ENCODE data around the gene SHOX. TPM values are rescaled to one million over a fixed set of nuclear protein-coding genes. Genes with fewer than 3 reads are reported as not detected.

Gene SHOX
- total RNA-seq, 4 donors from 2014 or later, result not detected

- 3 to 6% methylated on average over 17 to 30 of the region's 30 CpGs for whole genome bisulfite sequencing, 2 donors
Observed at GRCh38 chrX:629230-630006, 1.2 kb upstream of the SHOX start.

GRCh38 chrX:630007-630611 is 482 bp upstream of the SHOX start:
- Histone ChIP-seq H3K4me3 (replicated peaks in 1 of 3) (no peak overlapping the region), H3K27me3 (no peaks in the 10 kb centered on the region), H3K27ac (no peak overlapping the region), H3K36me3 (no peaks in the 10 kb centered on the region), H3K9me3 (no peaks in the 10 kb centered on the region), H3K4me1 (no peaks in the 10 kb centered on the region)
- no peak for TF ChIP-seq POLR2A (IDR thresholded peaks at IDR 0.05)
- TF ChIP-seq, protein P1, sequence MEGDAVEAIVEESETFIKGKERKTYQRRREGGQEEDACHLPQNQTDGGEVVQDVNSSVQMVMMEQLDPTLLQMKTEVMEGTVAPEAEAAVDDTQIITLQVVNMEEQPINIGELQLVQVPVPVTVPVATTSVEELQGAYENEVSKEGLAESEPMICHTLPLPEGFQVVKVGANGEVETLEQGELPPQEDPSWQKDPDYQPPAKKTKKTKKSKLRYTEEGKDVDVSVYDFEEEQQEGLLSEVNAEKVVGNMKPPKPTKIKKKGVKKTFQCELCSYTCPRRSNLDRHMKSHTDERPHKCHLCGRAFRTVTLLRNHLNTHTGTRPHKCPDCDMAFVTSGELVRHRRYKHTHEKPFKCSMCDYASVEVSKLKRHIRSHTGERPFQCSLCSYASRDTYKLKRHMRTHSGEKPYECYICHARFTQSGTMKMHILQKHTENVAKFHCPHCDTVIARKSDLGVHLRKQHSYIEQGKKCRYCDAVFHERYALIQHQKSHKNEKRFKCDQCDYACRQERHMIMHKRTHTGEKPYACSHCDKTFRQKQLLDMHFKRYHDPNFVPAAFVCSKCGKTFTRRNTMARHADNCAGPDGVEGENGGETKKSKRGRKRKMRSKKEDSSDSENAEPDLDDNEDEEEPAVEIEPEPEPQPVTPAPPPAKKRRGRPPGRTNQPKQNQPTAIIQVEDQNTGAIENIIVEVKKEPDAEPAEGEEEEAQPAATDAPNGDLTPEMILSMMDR (IDR thresholded peaks at IDR 0.05), result no peak
- intact Hi-C loops (cut with DNase I), result no loop called here
- no peak for DNase-seq
- 0 to 5% methylated on average over 17 to 30 of the region's 62 CpGs for WGBS, 2 donors

More at GRCh38 chrX:629230-630006, 1.2 kb upstream of the SHOX start:
- DNase-seq, result no peak
- no peak for TF ChIP-seq POLR2A (IDR thresholded peaks at IDR 0.05)
- TF ChIP-seq, protein P1 (IDR thresholded peaks at IDR 0.05), result no peak
- Histone ChIP-seq H3K4me1 (no peaks in the 10 kb centered on the region), H3K27ac (no peak overlapping the region), H3K4me3 (replicated peaks in 1 of 3) (no peak overlapping the region), H3K27me3 (no peaks in the 10 kb centered on the region), H3K9me3 (no peaks in the 10 kb centered on the region), H3K36me3 (no peaks in the 10 kb centered on the region)
- intact Hi-C loops (cut with DNase I), result no loop called here

GRCh38 chrX:631802-632365 is 1.3 kb downstream of the SHOX start:
- intact Hi-C loops (cut with DNase I), result no loop called here
- Histone ChIP-seq H3K27ac (no peak overlapping the region), H3K4me3 (replicated peaks in 1 of 3) (no peak overlapping the region), H3K4me1 (no peaks in the 10 kb centered on the region), H3K27me3 (no peaks in the 10 kb centered on the region), H3K9me3 (no peaks in the 10 kb centered on the region), H3K36me3 (no peaks in the 10 kb centered on the region)
- TF ChIP-seq, protein P1 (IDR thresholded peaks at IDR 0.05), result no peak
- no peak for TF ChIP-seq POLR2A (IDR thresholded peaks at IDR 0.05)
- no peak for DNase-seq
- 2 to 3% methylated on average over 39 to 42 of the region's 44 CpGs for WGBS, 2 donors

GRCh38 chrX:632366-633042 is 1.9 kb downstream of the SHOX start:
- Histone ChIP-seq H3K36me3 (no peaks in the 10 kb centered on the region), H3K4me1 (no peaks in the 10 kb centered on the region), H3K4me3 (replicated peaks in 1 of 3) (no peak overlapping the region), H3K27me3 (no peaks in the 10 kb centered on the region), H3K27ac (no peak overlapping the region), H3K9me3 (no peaks in the 10 kb centered on the region)
- WGBS, 2 donors, result 2% methylated on average over 27 to 30 of the region's 30 CpGs
- intact Hi-C loops (cut with DNase I), result no loop called here
- TF ChIP-seq, protein P1 (IDR thresholded peaks at IDR 0.05), result no peak
- TF ChIP-seq POLR2A (IDR thresholded peaks at IDR 0.05), result no peak
- no peak for DNase-seq

Measured in thyroid gland (tissue), 4 donors.